Measurements from ENCODE around the gene LRRC71. TPM values are rescaled to one million over a fixed set of nuclear protein-coding genes. Genes with fewer than 3 reads are reported as not detected.

The LRRC71 gene
- total RNA-seq, 1 experiment from 2014 or later = not detected

DNA sequence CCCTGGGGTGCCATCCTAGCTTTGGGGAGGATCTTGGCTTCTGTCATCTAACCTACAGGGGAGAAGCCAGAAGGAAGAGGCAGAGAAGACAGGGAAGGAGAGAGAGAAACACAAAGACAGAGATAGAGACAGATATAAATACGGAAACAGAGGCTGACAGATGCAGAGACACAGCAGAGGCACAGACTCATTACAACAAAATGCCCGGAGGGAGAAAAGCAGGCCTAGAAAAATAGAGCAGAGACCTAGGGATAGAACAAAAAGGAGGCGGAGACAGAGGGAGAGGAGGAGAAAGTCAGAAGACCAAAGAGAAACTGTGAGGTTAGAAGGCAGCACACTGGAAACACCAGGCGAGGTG lies 25.0 kb upstream of the LRRC71 start:
- peaks cover 33% of the 10 kb centered on the region for H3K4me1 Mint-ChIP-seq (ENCODE audit: low read depth, unreplicated experiment)

DNA sequence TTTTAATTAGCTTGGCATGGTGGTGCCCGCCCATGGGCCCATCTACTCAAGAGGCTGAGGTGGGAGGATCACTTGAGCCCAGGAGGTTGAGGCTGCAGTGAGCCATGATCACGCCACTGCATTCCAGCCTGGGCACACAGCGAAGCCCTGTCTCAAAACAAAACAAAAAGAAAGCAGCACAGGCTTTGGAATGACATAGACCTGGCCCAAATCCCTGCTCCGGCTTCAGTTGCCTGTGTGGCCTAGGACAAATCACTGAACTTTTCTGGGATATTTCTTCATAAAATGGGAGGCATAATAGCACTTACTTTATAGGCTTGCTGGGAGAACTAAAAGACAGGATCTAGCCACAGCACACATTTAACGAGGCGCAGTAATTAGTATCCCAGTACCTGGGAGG lies 24.5 kb upstream of the LRRC71 start:
- DNase-seq = no peak
- Histone ChIP-seq H3K9me3 (no peaks in the 10 kb centered on the region), H3K4me3 (ENCODE audit: low read depth, low read length) (no peak overlapping the region), H3K36me3 (ENCODE audit: control insufficient read depth, insufficient read depth, low read length) (no peaks in the 10 kb centered on the region), H3K27me3 (replicated peaks; ENCODE audit: control insufficient read depth, insufficient read depth, low read length) (no peaks in the 10 kb centered on the region), H3K4me1 (peaks cover 42% of the 10 kb centered on the region)
- Mint-ChIP-seq H3K4me1 (ENCODE audit: low read depth, unreplicated experiment) (peaks cover 33% of the 10 kb centered on the region), H3K36me3 (ENCODE audit: insufficient read depth, unreplicated experiment) (no peaks in the 10 kb centered on the region), H3K27me3 (ENCODE audit: insufficient read depth, unreplicated experiment) (peaks cover 4% of the 10 kb centered on the region), H3K27ac (ENCODE audit: unreplicated experiment) (peak overlapping the region; percentile 69), H3K9me3 (ENCODE audit: unreplicated experiment) (no peaks in the 10 kb centered on the region), H3K4me3 (ENCODE audit: unreplicated experiment) (no peak overlapping the region)
- intact Hi-C loops (cut with micrococcal nuclease; ENCODE audit: unreplicated experiment) = no loop called here
- CTCF ChIA-PET = interaction anchor here (0.5 to 1.3 kb wide), 2 partner anchors 28 to 32 kb away, joined by 4 to 7 read pairs; no protein-coding TSS in a partner anchor
- TF ChIP-seq, protein P1, sequence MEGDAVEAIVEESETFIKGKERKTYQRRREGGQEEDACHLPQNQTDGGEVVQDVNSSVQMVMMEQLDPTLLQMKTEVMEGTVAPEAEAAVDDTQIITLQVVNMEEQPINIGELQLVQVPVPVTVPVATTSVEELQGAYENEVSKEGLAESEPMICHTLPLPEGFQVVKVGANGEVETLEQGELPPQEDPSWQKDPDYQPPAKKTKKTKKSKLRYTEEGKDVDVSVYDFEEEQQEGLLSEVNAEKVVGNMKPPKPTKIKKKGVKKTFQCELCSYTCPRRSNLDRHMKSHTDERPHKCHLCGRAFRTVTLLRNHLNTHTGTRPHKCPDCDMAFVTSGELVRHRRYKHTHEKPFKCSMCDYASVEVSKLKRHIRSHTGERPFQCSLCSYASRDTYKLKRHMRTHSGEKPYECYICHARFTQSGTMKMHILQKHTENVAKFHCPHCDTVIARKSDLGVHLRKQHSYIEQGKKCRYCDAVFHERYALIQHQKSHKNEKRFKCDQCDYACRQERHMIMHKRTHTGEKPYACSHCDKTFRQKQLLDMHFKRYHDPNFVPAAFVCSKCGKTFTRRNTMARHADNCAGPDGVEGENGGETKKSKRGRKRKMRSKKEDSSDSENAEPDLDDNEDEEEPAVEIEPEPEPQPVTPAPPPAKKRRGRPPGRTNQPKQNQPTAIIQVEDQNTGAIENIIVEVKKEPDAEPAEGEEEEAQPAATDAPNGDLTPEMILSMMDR (IDR thresholded peaks at IDR 0.05; ENCODE audit: insufficient read depth in 1 of 2, low read depth in 1 of 2, low read length in 1 of 2, severe bottlenecking in 1 of 2, unreplicated experiment in 1 of 2) = no peak
- BruUV-seq (replicated peaks) = no TSS peak
- POLR2A ChIA-PET = no interaction called here

More for the DNA sequence above, 25.0 kb upstream of the LRRC71 start:
- DNase-seq = no peak
- ChIA-PET POLR2A (no interaction called here), CTCF (interaction anchor here (0.5 to 1.0 kb wide), 2 partner anchors 28 to 35 kb away, joined by 3 to 4 read pairs; no protein-coding TSS in a partner anchor)
- BruUV-seq (replicated peaks) = no TSS peak
- peaks cover 4% of the 10 kb centered on the region for H3K27me3 Mint-ChIP-seq (ENCODE audit: insufficient read depth, unreplicated experiment)
- intact Hi-C loops (cut with micrococcal nuclease; ENCODE audit: unreplicated experiment) = no loop called here
- H3K9me3 Mint-ChIP-seq (ENCODE audit: unreplicated experiment) = no peaks in the 10 kb centered on the region
- H3K27ac Mint-ChIP-seq (ENCODE audit: unreplicated experiment) = peak overlapping the region; percentile 69
- no peaks in the 10 kb centered on the region for H3K9me3 ChIP-seq
- no peak overlapping the region for H3K4me3 Mint-ChIP-seq (ENCODE audit: unreplicated experiment)
- H3K4me3 ChIP-seq (ENCODE audit: low read depth, low read length) = no peak overlapping the region
- no peaks in the 10 kb centered on the region for H3K36me3 Mint-ChIP-seq (ENCODE audit: insufficient read depth, unreplicated experiment)
- no peaks in the 10 kb centered on the region for H3K36me3 ChIP-seq (ENCODE audit: control insufficient read depth, insufficient read depth, low read length)
- peaks cover 42% of the 10 kb centered on the region for H3K4me1 ChIP-seq
- H3K27me3 ChIP-seq (replicated peaks; ENCODE audit: control insufficient read depth, insufficient read depth, low read length) = no peaks in the 10 kb centered on the region
- TF ChIP-seq, protein P1 (IDR thresholded peaks at IDR 0.05; ENCODE audit: insufficient read depth in 1 of 2, low read depth in 1 of 2, low read length in 1 of 2, severe bottlenecking in 1 of 2, unreplicated experiment in 1 of 2) = no peak

DNA sequence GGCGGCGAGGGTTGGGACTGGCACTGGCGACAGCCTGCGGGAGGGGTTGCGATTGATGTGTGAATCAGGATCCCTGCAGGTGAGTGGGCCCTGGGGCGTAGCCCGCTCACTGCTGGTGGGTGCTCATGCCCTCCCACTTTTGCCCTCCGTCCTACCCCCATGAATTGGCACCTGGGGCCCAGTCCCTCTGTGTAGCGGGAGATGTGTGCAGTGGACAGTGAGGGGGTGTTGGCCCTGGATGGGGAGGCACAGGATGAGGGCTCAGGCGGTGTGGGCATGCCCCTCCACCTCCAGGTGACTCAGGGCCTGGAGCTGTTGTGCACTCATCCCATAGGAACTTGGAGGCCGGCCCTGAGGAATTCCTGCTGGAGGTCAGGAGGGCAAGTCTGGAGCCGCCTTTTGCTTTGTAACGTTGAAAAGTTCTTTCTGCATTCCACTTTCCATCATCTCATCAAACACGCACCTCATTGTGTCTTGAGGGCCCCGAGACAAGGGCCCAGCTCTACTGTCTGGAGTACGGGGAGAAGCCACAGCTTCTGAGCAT lies 23.9 kb upstream of the LRRC71 start:
- DNase-seq = peak; percentile 68 to 83
- Mint-ChIP-seq H3K27ac (ENCODE audit: unreplicated experiment) (peak overlapping the region; percentile 69), H3K27me3 (ENCODE audit: insufficient read depth, unreplicated experiment) (no peaks in the 10 kb centered on the region), H3K4me1 (ENCODE audit: low read depth, unreplicated experiment) (peaks cover 33% of the 10 kb centered on the region), H3K4me3 (ENCODE audit: unreplicated experiment) (no peak overlapping the region), H3K9me3 (ENCODE audit: unreplicated experiment) (no peaks in the 10 kb centered on the region), H3K36me3 (ENCODE audit: insufficient read depth, unreplicated experiment) (no peaks in the 10 kb centered on the region)
- no TSS peak for BruUV-seq (replicated peaks)
- intact Hi-C loops (cut with micrococcal nuclease; ENCODE audit: unreplicated experiment) = no loop called here
- TF ChIP-seq, protein P1 (IDR thresholded peaks at IDR 0.05; ENCODE audit: insufficient read depth in 1 of 2, low read depth in 1 of 2, low read length in 1 of 2, severe bottlenecking in 1 of 2, unreplicated experiment in 1 of 2) = no peak
- POLR2A ChIA-PET = no interaction called here
- CTCF ChIA-PET = interaction anchor here (0.6 to 1.3 kb wide), 4 partner anchors 16 to 102 kb away, joined by 3 to 7 read pairs (median 5); no protein-coding TSS in a partner anchor
- Histone ChIP-seq H3K9me3 (no peaks in the 10 kb centered on the region), H3K27me3 (replicated peaks; ENCODE audit: control insufficient read depth, insufficient read depth, low read length) (no peaks in the 10 kb centered on the region), H3K4me1 (peaks cover 42% of the 10 kb centered on the region), H3K36me3 (ENCODE audit: control insufficient read depth, insufficient read depth, low read length) (no peaks in the 10 kb centered on the region), H3K4me3 (ENCODE audit: low read depth, low read length) (no peak overlapping the region)

All from Caco-2 (cell line).